Endometrial microvascular endothelial cells (primary cell): ENCODE measurements around the gene CABP4. TPM values are rescaled to one million over a fixed set of nuclear protein-coding genes. Genes with fewer than 3 reads are reported as not detected.

Experiments used
- in situ Hi-C: cut with HindIII; loops from 2 replicates; pipeline ENCODE4 v1.10.0; 2017; ENCODE audit warnings: low sequenced_read_pairs, low pct_unique_long_range_greater_than_20kb; ENCODE audit errors: inconsistent ontology term
- total RNA-seq: library from RNA; depleted of rRNA; stranded (reverse); fragments of >200 nt; gene quantifications from one replicate; pipeline ENCODE4 v1.2.3, GENCODE V29; 2015; ENCODE audit errors: inconsistent ontology term

The CABP4 gene
- total RNA-seq, 1 donor from 2014 or later, result 2.0 TPM

GRCh38 chr11:67491276-67492068 lies 36.3 kb downstream of the CABP4 start:
- in situ Hi-C loops, result no loop called here

- in situ Hi-C loops, result no loop called here
Measured at GRCh38 chr11:67492069-67492727, 37.0 kb downstream of the CABP4 start.

GRCh38 chr11:67492801-67493547 lies 37.8 kb downstream of the CABP4 start:
- in situ Hi-C loops, result no loop called here

GRCh38 chr11:67493548-67494370 lies 38.6 kb downstream of the CABP4 start:
- in situ Hi-C loops, result no loop called here

GRCh38 chr11:67494371-67495233 lies 39.4 kb downstream of the CABP4 start:
- in situ Hi-C loops, result no loop called here

- in situ Hi-C loops, result no loop called here
Measured at GRCh38 chr11:67495234-67496005, 40.3 kb downstream of the CABP4 start.

- in situ Hi-C loops, result no loop called here
Measured at GRCh38 chr11:67496113-67496512, 41.0 kb downstream of the CABP4 start.

- in situ Hi-C loops, result no loop called here
Measured at GRCh38 chr11:67497656-67498291, 42.6 kb downstream of the CABP4 start.

GRCh38 chr11:67498544-67498972 lies 43.4 kb downstream of the CABP4 start:
- in situ Hi-C loops, result no loop called here

GRCh38 chr11:67499808-67500483 lies 44.8 kb downstream of the CABP4 start:
- in situ Hi-C loops, result no loop called here

- in situ Hi-C loops, result no loop called here
Measured at GRCh38 chr11:67500484-67500821, 45.3 kb downstream of the CABP4 start.

- in situ Hi-C loops, result no loop called here
Measured at GRCh38 chr11:67500831-67501715, 45.9 kb downstream of the CABP4 start.

- in situ Hi-C loops, result no loop called here
Measured at GRCh38 chr11:67501854-67502253, 46.7 kb downstream of the CABP4 start.

GRCh38 chr11:67502328-67502979 lies 47.3 kb downstream of the CABP4 start:
- in situ Hi-C loops, result no loop called here
